Measurements from ENCODE around the gene PSMB3. TPM values are rescaled to one million over a fixed set of nuclear protein-coding genes. Genes with fewer than 3 reads are reported as not detected.

The PSMB3 gene
- total RNA-seq, 1 experiment from 2014 or later, result 273 TPM

DNA sequence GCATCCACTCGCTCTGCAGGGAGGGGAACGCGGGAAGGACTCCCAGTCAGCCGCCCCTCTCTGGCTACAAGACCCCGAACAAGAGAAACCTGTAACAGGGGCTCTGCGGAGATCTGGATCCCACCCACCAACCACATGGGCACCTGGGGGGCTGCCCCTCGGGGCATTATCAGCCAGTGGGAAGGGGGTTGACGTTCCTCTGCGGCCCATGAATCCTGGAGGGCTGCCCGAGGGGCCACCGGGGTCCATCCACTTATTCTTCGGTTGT, 2.6 kb upstream of the PSMB3 start (continued):
- TF ChIP-seq, protein P1, sequence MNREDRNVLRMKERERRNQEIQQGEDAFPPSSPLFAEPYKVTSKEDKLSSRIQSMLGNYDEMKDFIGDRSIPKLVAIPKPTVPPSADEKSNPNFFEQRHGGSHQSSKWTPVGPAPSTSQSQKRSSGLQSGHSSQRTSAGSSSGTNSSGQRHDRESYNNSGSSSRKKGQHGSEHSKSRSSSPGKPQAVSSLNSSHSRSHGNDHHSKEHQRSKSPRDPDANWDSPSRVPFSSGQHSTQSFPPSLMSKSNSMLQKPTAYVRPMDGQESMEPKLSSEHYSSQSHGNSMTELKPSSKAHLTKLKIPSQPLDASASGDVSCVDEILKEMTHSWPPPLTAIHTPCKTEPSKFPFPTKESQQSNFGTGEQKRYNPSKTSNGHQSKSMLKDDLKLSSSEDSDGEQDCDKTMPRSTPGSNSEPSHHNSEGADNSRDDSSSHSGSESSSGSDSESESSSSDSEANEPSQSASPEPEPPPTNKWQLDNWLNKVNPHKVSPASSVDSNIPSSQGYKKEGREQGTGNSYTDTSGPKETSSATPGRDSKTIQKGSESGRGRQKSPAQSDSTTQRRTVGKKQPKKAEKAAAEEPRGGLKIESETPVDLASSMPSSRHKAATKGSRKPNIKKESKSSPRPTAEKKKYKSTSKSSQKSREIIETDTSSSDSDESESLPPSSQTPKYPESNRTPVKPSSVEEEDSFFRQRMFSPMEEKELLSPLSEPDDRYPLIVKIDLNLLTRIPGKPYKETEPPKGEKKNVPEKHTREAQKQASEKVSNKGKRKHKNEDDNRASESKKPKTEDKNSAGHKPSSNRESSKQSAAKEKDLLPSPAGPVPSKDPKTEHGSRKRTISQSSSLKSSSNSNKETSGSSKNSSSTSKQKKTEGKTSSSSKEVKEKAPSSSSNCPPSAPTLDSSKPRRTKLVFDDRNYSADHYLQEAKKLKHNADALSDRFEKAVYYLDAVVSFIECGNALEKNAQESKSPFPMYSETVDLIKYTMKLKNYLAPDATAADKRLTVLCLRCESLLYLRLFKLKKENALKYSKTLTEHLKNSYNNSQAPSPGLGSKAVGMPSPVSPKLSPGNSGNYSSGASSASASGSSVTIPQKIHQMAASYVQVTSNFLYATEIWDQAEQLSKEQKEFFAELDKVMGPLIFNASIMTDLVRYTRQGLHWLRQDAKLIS (CRISPR knock-in tag; IDR thresholded peaks at IDR 0.05; ENCODE audit: borderline replicate concordance), result no peak
- TF ChIP-seq KAT7 (CRISPR knock-in tag; IDR thresholded peaks at IDR 0.05; ENCODE audit: borderline replicate concordance) (no peak), TP53 (CRISPR knock-in tag; IDR thresholded peaks at IDR 0.05) (peak; percentile 41; the same call in 1 of the 2 replicates), ZNF263 (CRISPR knock-in tag; IDR thresholded peaks at IDR 0.05; ENCODE audit: low read depth) (no peak), CBFB (CRISPR knock-in tag; IDR thresholded peaks at IDR 0.05; ENCODE audit: low read depth) (no peak)
- TF ChIP-seq, protein P2, sequence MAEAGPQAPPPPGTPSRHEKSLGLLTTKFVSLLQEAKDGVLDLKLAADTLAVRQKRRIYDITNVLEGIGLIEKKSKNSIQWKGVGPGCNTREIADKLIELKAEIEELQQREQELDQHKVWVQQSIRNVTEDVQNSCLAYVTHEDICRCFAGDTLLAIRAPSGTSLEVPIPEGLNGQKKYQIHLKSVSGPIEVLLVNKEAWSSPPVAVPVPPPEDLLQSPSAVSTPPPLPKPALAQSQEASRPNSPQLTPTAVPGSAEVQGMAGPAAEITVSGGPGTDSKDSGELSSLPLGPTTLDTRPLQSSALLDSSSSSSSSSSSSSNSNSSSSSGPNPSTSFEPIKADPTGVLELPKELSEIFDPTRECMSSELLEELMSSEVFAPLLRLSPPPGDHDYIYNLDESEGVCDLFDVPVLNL (CRISPR knock-in tag; IDR thresholded peaks at IDR 0.05; ENCODE audit: borderline replicate concordance, low read depth), result no peak
- TF ChIP-seq, protein P3, sequence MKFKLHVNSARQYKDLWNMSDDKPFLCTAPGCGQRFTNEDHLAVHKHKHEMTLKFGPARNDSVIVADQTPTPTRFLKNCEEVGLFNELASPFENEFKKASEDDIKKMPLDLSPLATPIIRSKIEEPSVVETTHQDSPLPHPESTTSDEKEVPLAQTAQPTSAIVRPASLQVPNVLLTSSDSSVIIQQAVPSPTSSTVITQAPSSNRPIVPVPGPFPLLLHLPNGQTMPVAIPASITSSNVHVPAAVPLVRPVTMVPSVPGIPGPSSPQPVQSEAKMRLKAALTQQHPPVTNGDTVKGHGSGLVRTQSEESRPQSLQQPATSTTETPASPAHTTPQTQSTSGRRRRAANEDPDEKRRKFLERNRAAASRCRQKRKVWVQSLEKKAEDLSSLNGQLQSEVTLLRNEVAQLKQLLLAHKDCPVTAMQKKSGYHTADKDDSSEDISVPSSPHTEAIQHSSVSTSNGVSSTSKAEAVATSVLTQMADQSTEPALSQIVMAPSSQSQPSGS (CRISPR knock-in tag; IDR thresholded peaks at IDR 0.05; ENCODE audit: borderline replicate concordance, low read depth), result no peak

DNA sequence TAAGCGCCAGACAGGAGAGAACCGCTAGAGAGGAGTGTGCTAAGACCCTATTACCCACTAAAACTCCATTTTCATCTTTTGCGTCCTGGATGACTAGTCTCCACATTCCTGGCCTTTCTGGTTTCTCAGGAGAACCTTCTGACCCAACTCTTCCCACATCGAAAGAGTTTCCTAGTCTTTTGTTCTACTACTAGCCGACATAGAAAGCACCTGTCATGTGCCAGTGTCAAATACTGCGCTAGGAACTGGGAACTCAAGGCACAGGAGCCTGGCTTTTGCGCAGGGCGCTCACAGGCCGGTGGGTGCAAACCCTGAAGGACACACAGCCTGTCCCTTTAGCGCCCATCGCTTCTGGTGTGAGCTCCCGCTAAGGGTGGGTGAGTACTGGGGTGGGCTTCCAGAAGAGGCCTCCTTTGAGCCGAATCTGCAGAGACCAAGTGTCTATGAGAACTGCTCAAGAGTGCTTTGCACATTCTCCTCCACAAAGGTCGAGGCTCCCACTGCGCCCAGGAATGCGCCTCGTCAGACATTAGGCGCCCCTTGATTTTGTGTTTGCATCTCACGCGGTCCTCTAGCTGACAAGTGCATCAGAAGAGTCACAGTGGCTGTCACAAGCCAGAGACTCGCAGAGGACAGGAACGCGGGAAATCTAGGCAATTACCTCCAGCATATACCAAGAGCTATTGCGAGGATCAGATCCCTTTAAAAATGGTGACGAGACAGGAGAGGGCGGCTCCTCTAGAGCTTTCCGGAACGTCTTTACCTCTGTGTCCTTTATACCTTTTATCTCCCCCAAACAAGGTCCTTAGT, 2.0 kb upstream of the PSMB3 start:
- POLR2A ChIA-PET, result no interaction called here
- Mint-ChIP-seq H3K4me3 (peak overlapping the region; percentile 97), H3K9me3 (no peaks in the 10 kb centered on the region), H3K4me1 (peaks cover 29% of the 10 kb centered on the region), H3K36me3 (peaks cover 11% of the 10 kb centered on the region), H3K27me3 (ENCODE audit: low read depth) (peaks cover 2% of the 10 kb centered on the region), H3K27ac (peak overlapping the region; percentile 90)
- TF ChIP-seq ZNF121 (CRISPR knock-in tag; IDR thresholded peaks at IDR 0.05) (no peak), ESRRA (CRISPR knock-in tag; IDR thresholded peaks at IDR 0.05; ENCODE audit: borderline replicate concordance) (no peak), NFATC4 (CRISPR knock-in tag; IDR thresholded peaks at IDR 0.05) (no peak), FOXP1 (CRISPR knock-in tag; IDR thresholded peaks at IDR 0.05; ENCODE audit: borderline replicate concordance) (no peak), JAZF1 (CRISPR knock-in tag; IDR thresholded peaks at IDR 0.05) (no peak), ZNF671 (CRISPR knock-in tag; IDR thresholded peaks at IDR 0.05) (no peak), SP1 (CRISPR knock-in tag; conservative IDR thresholded peaks at IDR 0.05) (no peak), NFE2L1 (CRISPR knock-in tag; IDR thresholded peaks at IDR 0.05) (no peak), FOXK1 (CRISPR knock-in tag; IDR thresholded peaks at IDR 0.05) (no peak)
- TF ChIP-seq, protein P4, sequence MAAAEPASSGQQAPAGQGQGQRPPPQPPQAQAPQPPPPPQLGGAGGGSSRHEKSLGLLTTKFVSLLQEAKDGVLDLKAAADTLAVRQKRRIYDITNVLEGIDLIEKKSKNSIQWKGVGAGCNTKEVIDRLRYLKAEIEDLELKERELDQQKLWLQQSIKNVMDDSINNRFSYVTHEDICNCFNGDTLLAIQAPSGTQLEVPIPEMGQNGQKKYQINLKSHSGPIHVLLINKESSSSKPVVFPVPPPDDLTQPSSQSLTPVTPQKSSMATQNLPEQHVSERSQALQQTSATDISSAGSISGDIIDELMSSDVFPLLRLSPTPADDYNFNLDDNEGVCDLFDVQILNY (CRISPR knock-in tag; IDR thresholded peaks at IDR 0.05), result no peak
- TF ChIP-seq, protein P5, sequence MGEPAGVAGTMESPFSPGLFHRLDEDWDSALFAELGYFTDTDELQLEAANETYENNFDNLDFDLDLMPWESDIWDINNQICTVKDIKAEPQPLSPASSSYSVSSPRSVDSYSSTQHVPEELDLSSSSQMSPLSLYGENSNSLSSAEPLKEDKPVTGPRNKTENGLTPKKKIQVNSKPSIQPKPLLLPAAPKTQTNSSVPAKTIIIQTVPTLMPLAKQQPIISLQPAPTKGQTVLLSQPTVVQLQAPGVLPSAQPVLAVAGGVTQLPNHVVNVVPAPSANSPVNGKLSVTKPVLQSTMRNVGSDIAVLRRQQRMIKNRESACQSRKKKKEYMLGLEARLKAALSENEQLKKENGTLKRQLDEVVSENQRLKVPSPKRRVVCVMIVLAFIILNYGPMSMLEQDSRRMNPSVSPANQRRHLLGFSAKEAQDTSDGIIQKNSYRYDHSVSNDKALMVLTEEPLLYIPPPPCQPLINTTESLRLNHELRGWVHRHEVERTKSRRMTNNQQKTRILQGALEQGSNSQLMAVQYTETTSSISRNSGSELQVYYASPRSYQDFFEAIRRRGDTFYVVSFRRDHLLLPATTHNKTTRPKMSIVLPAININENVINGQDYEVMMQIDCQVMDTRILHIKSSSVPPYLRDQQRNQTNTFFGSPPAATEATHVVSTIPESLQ (CRISPR knock-in tag; IDR thresholded peaks at IDR 0.05), result no peak
- TF ChIP-seq, protein P6, sequence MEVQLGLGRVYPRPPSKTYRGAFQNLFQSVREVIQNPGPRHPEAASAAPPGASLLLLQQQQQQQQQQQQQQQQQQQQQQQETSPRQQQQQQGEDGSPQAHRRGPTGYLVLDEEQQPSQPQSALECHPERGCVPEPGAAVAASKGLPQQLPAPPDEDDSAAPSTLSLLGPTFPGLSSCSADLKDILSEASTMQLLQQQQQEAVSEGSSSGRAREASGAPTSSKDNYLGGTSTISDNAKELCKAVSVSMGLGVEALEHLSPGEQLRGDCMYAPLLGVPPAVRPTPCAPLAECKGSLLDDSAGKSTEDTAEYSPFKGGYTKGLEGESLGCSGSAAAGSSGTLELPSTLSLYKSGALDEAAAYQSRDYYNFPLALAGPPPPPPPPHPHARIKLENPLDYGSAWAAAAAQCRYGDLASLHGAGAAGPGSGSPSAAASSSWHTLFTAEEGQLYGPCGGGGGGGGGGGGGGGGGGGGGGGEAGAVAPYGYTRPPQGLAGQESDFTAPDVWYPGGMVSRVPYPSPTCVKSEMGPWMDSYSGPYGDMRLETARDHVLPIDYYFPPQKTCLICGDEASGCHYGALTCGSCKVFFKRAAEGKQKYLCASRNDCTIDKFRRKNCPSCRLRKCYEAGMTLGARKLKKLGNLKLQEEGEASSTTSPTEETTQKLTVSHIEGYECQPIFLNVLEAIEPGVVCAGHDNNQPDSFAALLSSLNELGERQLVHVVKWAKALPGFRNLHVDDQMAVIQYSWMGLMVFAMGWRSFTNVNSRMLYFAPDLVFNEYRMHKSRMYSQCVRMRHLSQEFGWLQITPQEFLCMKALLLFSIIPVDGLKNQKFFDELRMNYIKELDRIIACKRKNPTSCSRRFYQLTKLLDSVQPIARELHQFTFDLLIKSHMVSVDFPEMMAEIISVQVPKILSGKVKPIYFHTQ (CRISPR knock-in tag; IDR thresholded peaks at IDR 0.05), result no peak
- peak; percentile 57 for DNase-seq (ENCODE audit: low spot score)
- CTCF ChIA-PET, result interaction anchor here (1.0 to 4.4 kb wide), 4 partner anchors 15 to 192 kb away, joined by 3 to 45 read pairs (median 5); no protein-coding TSS in a partner anchor
- no peak for ATAC-seq

All from WTC11 (cell line).